Measurements from ENCODE around the gene SOHLH1. TPM values are rescaled to one million over a fixed set of nuclear protein-coding genes. Genes with fewer than 3 reads are reported as not detected.

The SOHLH1 gene
- total RNA-seq, 1 experiment from 2014 or later, result not detected

- DNase-seq (ENCODE audit: low spot score) (no peak), ATAC-seq (no peak)
- H3K27ac Mint-ChIP-seq, result 0 out of 2 replicates have a peak overlapping the region, but pooled peaks have one; percentile 27
- ChIA-PET CTCF (no interaction called here), POLR2A (no interaction called here)
- H3K36me3 Mint-ChIP-seq, result no peaks in the 10 kb centered on the region
- TF ChIP-seq RELA (CRISPR knock-in tag; IDR thresholded peaks at IDR 0.05; ENCODE audit: borderline replicate concordance), result no peak
- no peak for TF ChIP-seq IRF2 (CRISPR knock-in tag; IDR thresholded peaks at IDR 0.05; ENCODE audit: borderline replicate concordance, low read depth)
- TF ChIP-seq ERG (CRISPR knock-in tag; IDR thresholded peaks at IDR 0.05), result no peak
- TF ChIP-seq EMX1 (CRISPR knock-in tag; IDR thresholded peaks at IDR 0.05), result no peak
- no peak for TF ChIP-seq IRF1 (CRISPR knock-in tag; IDR thresholded peaks at IDR 0.05)
- TF ChIP-seq CTCF (IDR thresholded peaks at IDR 0.05), result no peak
- no peak for TF ChIP-seq GTF2I (CRISPR knock-in tag; conservative IDR thresholded peaks at IDR 0.05)
- no peak for TF ChIP-seq PRDM15 (CRISPR knock-in tag; IDR thresholded peaks at IDR 0.05)
- no peak for TF ChIP-seq ZNF416 (CRISPR knock-in tag; IDR thresholded peaks at IDR 0.05)
- no peak for TF ChIP-seq TP53 (CRISPR knock-in tag; IDR thresholded peaks at IDR 0.05)
- TF ChIP-seq PRRX2 (CRISPR knock-in tag; IDR thresholded peaks at IDR 0.05), result no peak
- no peak for TF ChIP-seq ATF2 (CRISPR knock-in tag; IDR thresholded peaks at IDR 0.05; ENCODE audit: borderline replicate concordance, low read depth)
- no peak overlapping the region for H3K4me3 Mint-ChIP-seq
- no peaks in the 10 kb centered on the region; the same call in 1 of the 2 replicates for H3K27me3 Mint-ChIP-seq (ENCODE audit: low read depth)
- H3K4me1 Mint-ChIP-seq, result peaks cover 24% of the 10 kb centered on the region
- peaks cover 3% of the 10 kb centered on the region; the same call in 1 of the 2 replicates for H3K9me3 Mint-ChIP-seq
Observed at GRCh38 chr9:135683401-135684034, 15.8 kb downstream of the SOHLH1 start.

- ChIA-PET CTCF (no interaction called here), POLR2A (no interaction called here)
- no peak for ATAC-seq
- TF ChIP-seq PREB (CRISPR knock-in tag; IDR thresholded peaks at IDR 0.05; ENCODE audit: borderline replicate concordance), result no peak
- no peak for TF ChIP-seq GRHL2 (CRISPR knock-in tag; IDR thresholded peaks at IDR 0.05; ENCODE audit: insufficient replicate concordance, severe bottlenecking)
- TF ChIP-seq ZNF671 (CRISPR knock-in tag; IDR thresholded peaks at IDR 0.05), result no peak
- TF ChIP-seq ZBTB21 (CRISPR knock-in tag; IDR thresholded peaks at IDR 0.05; ENCODE audit: borderline replicate concordance), result no peak
- no peak for TF ChIP-seq ZNF512 (CRISPR knock-in tag; IDR thresholded peaks at IDR 0.05; ENCODE audit: borderline replicate concordance)
- no peak for TF ChIP-seq TEAD4 (CRISPR knock-in tag; IDR thresholded peaks at IDR 0.05)
- no peak for TF ChIP-seq ATF1 (CRISPR knock-in tag; IDR thresholded peaks at IDR 0.05)
- TF ChIP-seq CTCF (IDR thresholded peaks at IDR 0.05), result no peak
- no peak for TF ChIP-seq SP1 (CRISPR knock-in tag; conservative IDR thresholded peaks at IDR 0.05)
Observed at GRCh38 chr9:135681161-135681560, 18.1 kb downstream of the SOHLH1 start.

More at GRCh38 chr9:135681161-135681560, 18.1 kb downstream of the SOHLH1 start:
- no peak overlapping the region for H3K4me3 Mint-ChIP-seq
- no peaks in the 10 kb centered on the region for H3K36me3 Mint-ChIP-seq
- peaks cover 3% of the 10 kb centered on the region; the same call in 1 of the 2 replicates for H3K9me3 Mint-ChIP-seq
- peaks cover 24% of the 10 kb centered on the region for H3K4me1 Mint-ChIP-seq
- no peak for DNase-seq (ENCODE audit: low spot score)
- no peaks in the 10 kb centered on the region; the same call in 1 of the 2 replicates for H3K27me3 Mint-ChIP-seq (ENCODE audit: low read depth)
- H3K27ac Mint-ChIP-seq, result no peak overlapping the region

Data from WTC11 (cell line).